ENCODE results near the gene FZD8.

FZD8 gene

GRCh38 chr10:35598379-35598778, 43.7 kb downstream of the FZD8 start:
- no peak for DNase-seq

- DNase-seq: no peak
Measured at GRCh38 chr10:35595106-35595505, 47.0 kb downstream of the FZD8 start.

- no peak for DNase-seq
Measured at GRCh38 chr10:35594115-35595079, 47.7 kb downstream of the FZD8 start.

GRCh38 chr10:35592441-35592840, 49.7 kb downstream of the FZD8 start:
- no peak for DNase-seq

GRCh38 chr10:35588836-35589235, 53.3 kb downstream of the FZD8 start:
- no peak for DNase-seq

Data from bone marrow (tissue), 2 donors.